NCI-H2107 treated with DMSO at 0.1 percent for 48 hours (cell line): ENCODE results near the gene HEBP1.

ENCODE experiments used
- DNase-seq: peaks from one replicate; lab custom pipeline; 2025; ENCODE audit not compliant: unreplicated experiment; lab: John Stamatoyannopoulos, UW

The HEBP1 gene

DNA sequence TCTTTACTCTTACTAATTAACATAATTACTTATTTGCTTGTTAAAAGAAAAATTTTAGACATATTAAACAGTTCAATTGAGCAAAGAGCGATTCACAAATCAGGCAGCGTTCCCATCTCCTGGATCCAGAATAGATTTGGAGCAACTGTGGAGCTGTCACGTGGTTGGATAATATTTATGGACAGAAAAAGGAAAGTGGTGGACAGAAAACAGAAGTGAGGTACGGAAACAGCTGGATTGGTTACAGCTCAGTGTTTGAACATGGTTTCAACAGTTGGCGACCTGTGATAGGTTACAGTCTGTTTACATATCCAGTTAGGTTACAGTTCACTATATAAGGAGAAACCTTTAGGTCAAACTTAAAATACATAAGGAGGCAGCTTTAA, 24.5 kb upstream of the HEBP1 start:
- DNase-seq, result no peak

GRCh38 chr12:13023811-13024530, 23.9 kb upstream of the HEBP1 start:
- DNase-seq, result no peak

GRCh38 chr12:13022851-13023271, 22.8 kb upstream of the HEBP1 start:
- no peak for DNase-seq

GRCh38 chr12:13011098-13011497, 11.0 kb upstream of the HEBP1 start:
- no peak for DNase-seq

- DNase-seq, result no peak
These were observed 8.8 kb upstream of the HEBP1 start for GRCh38 chr12:13008741-13009380.

- no peak for DNase-seq
These were observed 7.6 kb upstream of the HEBP1 start for GRCh38 chr12:13007496-13008233.

DNA sequence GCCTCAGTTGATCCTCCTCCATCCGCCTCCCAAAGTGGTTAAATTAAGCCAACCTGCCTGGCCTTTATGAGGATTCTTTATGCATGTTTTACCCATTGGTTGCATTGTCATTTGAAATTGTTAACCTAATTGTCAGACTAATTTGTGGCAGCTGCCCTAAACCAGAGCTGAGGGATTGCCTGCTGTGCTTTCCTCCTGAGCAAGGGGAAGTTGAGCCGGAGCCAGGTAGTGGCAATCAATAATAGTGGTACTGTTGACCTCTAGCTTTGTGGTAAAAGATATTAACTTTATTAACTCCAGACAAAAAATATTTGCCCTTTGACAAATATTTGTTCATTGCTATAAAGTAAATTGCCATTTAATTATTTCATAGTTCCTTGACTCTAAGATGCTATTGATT, 5.6 kb upstream of the HEBP1 start:
- DNase-seq, result peak; percentile 75

- DNase-seq, result no peak
These were observed 4.9 kb upstream of the HEBP1 start for GRCh38 chr12:13004986-13005385.

GRCh38 chr12:13004361-13004760, 4.3 kb upstream of the HEBP1 start:
- no peak for DNase-seq

DNA sequence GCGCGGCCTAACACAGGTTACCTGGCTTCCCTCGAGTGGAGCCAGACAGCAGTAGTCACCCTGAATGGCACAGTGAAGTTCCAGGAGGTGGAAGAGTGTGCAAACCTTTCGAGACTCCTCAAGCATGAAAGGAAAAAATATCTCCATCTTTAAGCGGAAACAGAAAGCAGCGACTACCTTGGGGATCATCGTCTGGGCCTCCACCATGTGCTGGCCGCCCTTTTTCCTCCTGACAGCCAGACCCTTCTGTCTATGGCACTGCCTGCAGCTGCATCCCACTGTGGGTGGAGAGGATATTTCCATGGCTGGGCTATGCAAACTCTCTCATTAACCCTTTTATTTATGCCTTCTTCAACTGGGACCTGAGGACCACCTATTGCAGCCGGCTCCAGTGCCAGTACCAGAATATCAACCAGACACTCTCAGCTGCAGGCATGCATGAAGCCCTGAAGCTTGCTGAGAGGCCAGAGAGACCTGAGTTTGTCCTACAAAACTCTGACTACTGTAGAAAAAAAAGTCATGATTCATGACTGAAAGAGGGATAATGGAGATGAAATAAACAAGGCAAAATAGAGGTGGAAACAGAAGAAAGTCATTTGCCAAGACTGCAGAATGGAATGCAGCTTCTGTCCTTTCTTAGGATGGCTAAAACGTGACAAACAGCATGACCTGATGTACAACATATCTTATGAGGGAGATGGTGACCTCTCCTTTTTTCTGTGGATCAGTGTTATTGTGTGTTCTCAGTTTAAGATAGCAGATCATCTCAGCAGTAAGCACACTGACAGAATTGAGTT, 2.4 kb upstream of the HEBP1 start:
- no peak for DNase-seq

GRCh38 chr12:13001775-13002040, 1.6 kb upstream of the HEBP1 start:
- no peak for DNase-seq

- DNase-seq, result no peak
These were observed 1.1 kb upstream of the HEBP1 start for GRCh38 chr12:13000925-13001774.

DNA sequence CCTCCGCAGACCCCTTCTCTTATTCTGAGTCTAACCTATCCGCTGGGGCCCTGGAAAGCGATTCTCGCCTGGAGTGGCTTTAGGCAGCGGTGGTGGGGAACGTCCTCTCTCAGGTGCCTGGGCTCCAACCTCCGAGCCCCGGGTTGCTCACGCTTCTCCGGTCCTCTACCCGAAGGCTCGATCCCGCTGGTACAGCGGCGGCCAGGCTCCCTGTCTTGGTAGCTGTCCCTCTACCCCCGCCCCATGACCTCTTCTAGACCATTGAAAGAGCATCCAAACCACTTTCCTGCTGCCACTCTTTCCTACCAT, 505 bp upstream of the HEBP1 start:
- DNase-seq, result peak; percentile 46

- no peak for DNase-seq
These were observed 650 bp downstream of the HEBP1 start for GRCh38 chr12:12999271-12999958.

GRCh38 chr12:12998248-12998647, 1.8 kb downstream of the HEBP1 start:
- DNase-seq, result no peak

DNA sequence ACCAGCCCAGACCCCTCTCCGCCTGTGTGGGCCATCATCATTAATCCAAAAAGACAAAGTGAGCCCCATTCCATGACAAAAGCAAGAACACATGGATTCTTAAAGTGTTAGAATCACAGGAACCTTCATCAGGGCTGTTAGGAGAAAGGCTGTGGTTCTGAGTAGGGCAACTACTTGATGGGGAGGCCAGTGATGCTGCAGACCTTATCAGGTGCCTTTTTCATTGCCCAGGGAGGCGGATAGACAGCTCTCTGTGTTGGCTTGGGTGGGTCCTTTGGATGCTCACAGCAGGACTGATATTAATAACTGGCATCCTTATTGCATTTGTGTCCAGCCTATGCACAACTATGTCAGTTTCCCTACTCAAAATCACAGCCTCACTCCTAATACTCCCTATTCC, 2.3 kb downstream of the HEBP1 start:
- no peak for DNase-seq

GRCh38 chr12:12997156-12997555, 2.9 kb downstream of the HEBP1 start:
- DNase-seq, result no peak

GRCh38 chr12:12996209-12996608, 3.9 kb downstream of the HEBP1 start:
- no peak for DNase-seq

GRCh38 chr12:12995088-12995487, 5.0 kb downstream of the HEBP1 start:
- no peak for DNase-seq

DNA sequence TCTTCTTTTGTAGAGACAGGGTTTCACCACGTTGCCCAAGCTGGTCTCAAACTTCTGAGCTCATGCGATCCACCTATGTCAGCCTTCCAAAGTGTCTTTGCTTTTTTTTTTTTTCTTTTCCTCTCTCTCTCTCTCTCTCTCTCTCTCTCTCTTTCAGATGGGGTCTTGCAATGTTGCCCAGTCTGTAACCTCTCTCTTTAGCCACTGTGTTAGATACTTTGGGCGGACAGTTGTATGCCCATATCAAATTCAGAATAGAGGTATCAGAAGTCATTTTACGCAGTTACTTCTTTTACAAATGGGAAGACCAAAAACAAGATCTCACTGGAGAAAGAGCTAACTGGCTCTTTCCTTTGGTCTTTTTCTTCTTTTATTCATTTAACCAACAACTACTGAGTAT, 6.7 kb downstream of the HEBP1 start:
- DNase-seq, result no peak
